H1 (cell line): ENCODE data around the gene VAV2. TPM values are rescaled to one million over a fixed set of nuclear protein-coding genes. Genes with fewer than 3 reads are reported as not detected.

Experiments
- CTCF ChIA-PET: fragments of 300-600 bp; sonication (Branson Sonifier 250); formaldehyde crosslinking; loops from one replicate; lab custom pipeline; 2021; ENCODE audit not compliant: partially characterized antibody; lab: Charles Lee
- POLR2A ChIA-PET: fragments of 300-600 bp; sonication (Branson Sonifier 250); formaldehyde crosslinking; loops from one replicate; lab custom pipeline; 2021; ENCODE audit warnings: inconsistent platforms; ENCODE audit not compliant: partially characterized antibody; lab: Charles Lee
- DNase-seq, 2 experiments: peaks; one replicate each; pipeline versions ENCODE4 v3.0.0 to v3.0.0-alpha.2; 2010 to 2022; ENCODE audit warnings: low spot score in 2 of 2, low read depth in 1 of 2, mixed read lengths in 1 of 2
- FAIRE-seq: peaks from 2 replicates; lab custom pipeline; 2011; peaks lifted over from hg19 to GRCh38; lab: Jason Lieb, UNC
- H2AFZ ChIP-seq: 2 replicates; pipeline ENCODE4 v1.8.1; 2012; ENCODE audit warnings: low read length, inconsistent platforms
- H2AK5ac ChIP-seq: 2 replicates; pipeline ENCODE4 v1.6.1; 2013; ENCODE audit warnings: low read depth, low read length
- H2BK120ac ChIP-seq: replicated peaks from 2 replicates; pipeline ENCODE3; 2013; ENCODE audit warnings: low read depth, low read length, inconsistent platforms
- H2BK12ac ChIP-seq: 2 replicates; pipeline ENCODE4 v1.6.1; 2013; ENCODE audit warnings: low read depth, low read length
- H2BK15ac ChIP-seq: 2 replicates; pipeline ENCODE4 v1.6.1; 2013; ENCODE audit warnings: low read length
- H2BK20ac ChIP-seq: 2 replicates; pipeline ENCODE4 v1.6.1; 2013; ENCODE audit warnings: low read length
- H2BK5ac ChIP-seq: 2 replicates; pipeline ENCODE4 v1.6.1; 2013; ENCODE audit warnings: low read depth, low read length
- H3K14ac ChIP-seq: 2 replicates; pipeline ENCODE4 v1.6.1; 2013; ENCODE audit warnings: inconsistent platforms; ENCODE audit not compliant: insufficient read length
- H3K18ac ChIP-seq: 2 replicates; pipeline ENCODE4 v1.6.1; 2013; ENCODE audit warnings: low read length; ENCODE audit errors: extremely low read depth
- H3K23ac ChIP-seq: 2 replicates; pipeline ENCODE4 v1.6.1; 2013; ENCODE audit warnings: inconsistent platforms; ENCODE audit not compliant: insufficient read length
- H3K23me2 ChIP-seq: 2 replicates; pipeline ENCODE4 v1.6.1; 2013; ENCODE audit warnings: low read depth, low read length
- H3K27ac ChIP-seq: 2 replicates; pipeline ENCODE4 v1.6.1; 2011; ENCODE audit warnings: low read depth, low read length, inconsistent platforms
- H3K27me3 ChIP-seq, 4 experiments: replicated peaks in 1 of 4; 1 replicate in 1 of 4; 2 replicates in 3 of 4; pipeline versions ENCODE4 v1.6.1 to v1.8.1; 2011 to 2013; ENCODE audit warnings: low read length in 3 of 4, mild to moderate bottlenecking in 3 of 4, inconsistent platforms in 2 of 4, mixed read lengths in 2 of 4, moderate library complexity in 1 of 4; ENCODE audit not compliant: control insufficient read depth in 3 of 4, insufficient read depth in 3 of 4; ENCODE audit errors: extremely low read depth in 1 of 4
- H3K36me3 ChIP-seq, 4 experiments: 2 replicates each; pipeline versions ENCODE4 v1.6.1 to v1.8.1; 2011 to 2013; ENCODE audit warnings: mild to moderate bottlenecking in 4 of 4, low read length in 3 of 4, moderate library complexity in 2 of 4, control low read depth in 1 of 4, inconsistent platforms in 1 of 4; ENCODE audit not compliant: insufficient read depth in 4 of 4, control insufficient read depth in 2 of 4
- H3K4ac ChIP-seq: replicated peaks from 2 replicates; pipeline ENCODE3; 2013; ENCODE audit warnings: low read length, low read depth, mixed read lengths, inconsistent platforms; ENCODE audit not compliant: insufficient read length
- H3K4me1 ChIP-seq, 4 experiments: replicated peaks in 1 of 4; 1 replicate in 1 of 4; 2 replicates in 3 of 4; pipeline versions ENCODE4 v1.6.1 to v1.8.1; 2011 to 2013; ENCODE audit warnings: low read length in 3 of 4, inconsistent platforms in 2 of 4, mixed read lengths in 1 of 4; ENCODE audit not compliant: insufficient read depth in 4 of 4, control insufficient read depth in 3 of 4
- H3K4me2 ChIP-seq, 2 experiments: 2 replicates each; pipeline versions ENCODE4 v1.6.1 to v1.8.1; 2011 to 2013; ENCODE audit warnings: low read depth in 2 of 2, low read length in 2 of 2, control low read depth in 1 of 2, inconsistent platforms in 1 of 2, mild to moderate bottlenecking in 1 of 2; ENCODE audit not compliant: insufficient read depth in 1 of 2
- H3K4me3 ChIP-seq, 4 experiments: fragments of 200-600, 300-600 bp in 1 of 4; sonication (generic), shearing (Covaris generic), sonication (Bioruptor Twin) in 1 of 4; 2 replicates each; pipeline versions ENCODE4 v1.5.1 to v1.8.1; 2011 to 2016; ENCODE audit warnings: low read length in 4 of 4, low read depth in 3 of 4, control low read depth in 2 of 4, inconsistent platforms in 2 of 4, mild to moderate bottlenecking in 2 of 4, mixed read lengths in 1 of 4, moderate library complexity in 1 of 4; ENCODE audit not compliant: insufficient read depth in 2 of 4; ENCODE audit errors: extremely low read depth in 1 of 4
- H3K56ac ChIP-seq: replicated peaks from 2 replicates; pipeline ENCODE3; 2013; ENCODE audit warnings: low read depth, mild to moderate bottlenecking, mixed read lengths, low read length, inconsistent platforms; ENCODE audit not compliant: insufficient read length
- H3K79me1 ChIP-seq: 2 replicates; pipeline ENCODE4 v1.6.1; 2013; ENCODE audit warnings: low read depth, low read length, control low read depth
- H3K79me2 ChIP-seq, 2 experiments: 2 replicates each; pipeline versions ENCODE4 v1.6.1 to v1.8.1; 2012 to 2013; ENCODE audit warnings: low read length in 2 of 2, mild to moderate bottlenecking in 2 of 2, inconsistent platforms in 1 of 2; ENCODE audit not compliant: insufficient read depth in 2 of 2, control insufficient read depth in 1 of 2
- H3K9ac ChIP-seq, 4 experiments: replicated peaks in 1 of 4; 1 replicate in 1 of 4; 2 replicates in 3 of 4; pipeline versions ENCODE4 v1.6.1 to v1.8.1; 2011 to 2013; ENCODE audit warnings: low read depth in 3 of 4, low read length in 3 of 4, control low read depth in 2 of 4, mild to moderate bottlenecking in 2 of 4, moderate library complexity in 2 of 4, inconsistent platforms in 1 of 4; ENCODE audit errors: extremely low read depth in 1 of 4
- H3K9me3 ChIP-seq, 2 experiments: 2 replicates each; pipeline versions ENCODE4 v1.6.1 to v1.8.1; 2012 to 2013; ENCODE audit warnings: mild to moderate bottlenecking in 2 of 2, moderate library complexity in 2 of 2, control low read depth in 1 of 2, inconsistent platforms in 1 of 2, low read depth in 1 of 2, low read length in 1 of 2, mixed read lengths in 1 of 2; ENCODE audit not compliant: insufficient read depth in 2 of 2
- H4K20me1 ChIP-seq, 2 experiments: replicated peaks in 1 of 2; 2 replicates each; pipeline versions ENCODE3 to v1.8.1; 2011 to 2013; ENCODE audit warnings: inconsistent platforms in 2 of 2, low read length in 2 of 2, mild to moderate bottlenecking in 1 of 2; ENCODE audit not compliant: insufficient read depth in 2 of 2, control insufficient read depth in 1 of 2
- H4K5ac ChIP-seq: 2 replicates; pipeline ENCODE4 v1.6.1; 2013; ENCODE audit warnings: low read length, low read depth, mixed read lengths, inconsistent platforms; ENCODE audit not compliant: insufficient read length
- H4K8ac ChIP-seq: 2 replicates; pipeline ENCODE4 v1.8.0; 2013; ENCODE audit warnings: mild to moderate bottlenecking, moderate library complexity, low read length, inconsistent platforms; ENCODE audit not compliant: insufficient read depth; ENCODE audit errors: extremely low read depth
- H4K91ac ChIP-seq: replicated peaks from 2 replicates; pipeline ENCODE3; 2013; ENCODE audit warnings: low read length, mixed read lengths, inconsistent platforms; ENCODE audit not compliant: insufficient read length
- CTCF ChIP-seq, 3 experiments: IDR thresholded peaks; 1 replicate in 2 of 3; 2 replicates in 1 of 3; pipeline versions ENCODE4 v1.5.1 to v1.6.1; 2011; ENCODE audit warnings: low read length in 3 of 3, mild to moderate bottlenecking in 3 of 3, inconsistent platforms in 2 of 3, low read depth in 1 of 3, moderate library complexity in 1 of 3; ENCODE audit not compliant: insufficient read depth in 1 of 3; ENCODE audit errors: control extremely low read depth in 1 of 3
- GABPA ChIP-seq: IDR thresholded peaks from 2 replicates; pipeline ENCODE4 v1.6.1; 2011; ENCODE audit warnings: mild to moderate bottlenecking, low read length, moderate library complexity, borderline replicate concordance; ENCODE audit not compliant: insufficient read depth
- MAX ChIP-seq: IDR thresholded peaks from 2 replicates; pipeline ENCODE4 v1.6.1; 2012; ENCODE audit warnings: inconsistent platforms
- RAD21 ChIP-seq, 2 experiments: IDR thresholded peaks in 1 of 2; conservative IDR thresholded peaks in 1 of 2; 2 replicates each; pipeline ENCODE4 v1.6.1; 2011; ENCODE audit warnings: low read depth in 2 of 2, low read length in 2 of 2, improper control_type of control experiment in 1 of 2, inconsistent platforms in 1 of 2, mild to moderate bottlenecking in 1 of 2, moderate library complexity in 1 of 2
- SIN3A ChIP-seq, 2 experiments: IDR thresholded peaks in 1 of 2; conservative IDR thresholded peaks in 1 of 2; 2 replicates each; pipeline ENCODE4 v1.6.1; 2011 to 2012; ENCODE audit warnings: low read length in 2 of 2, improper control_type of control experiment in 1 of 2, low read depth in 1 of 2, mild to moderate bottlenecking in 1 of 2
- SP4 ChIP-seq: IDR thresholded peaks from 2 replicates; pipeline ENCODE4 v1.6.1; 2012; ENCODE audit warnings: low read length, inconsistent platforms
- WGBS, 2 experiments: shearing (Covaris generic) in 1 of 2; methylation state at CpG; one replicate each; pipeline versions ENCODE4 v1.1.6 to v1.1.7; 2013 to 2015; ENCODE audit warnings: low lambda C conversion rate in 2 of 2, mixed read lengths in 2 of 2, inconsistent platforms in 1 of 2, low coverage in 1 of 2, missing lambda C conversion rate in 1 of 2; ENCODE audit not compliant: insufficient replicate concordance in 2 of 2, insufficient coverage in 1 of 2, insufficient read length in 1 of 2; ENCODE audit errors: extremely low coverage in 1 of 2, missing lambda C conversion rate in 1 of 2; 5-methylcytosine and 5-hydroxymethylcytosine counted together
- polyA plus RNA-seq, 7 experiments: library from polyadenylated mRNA; depleted of rRNA in 3 of 7; stranded (reverse) in 5 of 7; unstranded in 2 of 7; fragments of >200 nt in 5 of 7; fragments of 200-250 nt in 2 of 7; gene quantifications; 1 replicate in 5 of 7; 2 replicates in 1 of 7; 4 replicates in 1 of 7; pipeline versions ENCODE4 v1.2.1 to v1.2.3, GENCODE V29; 2011 to 2013; ENCODE audit warnings: missing spikeins in 2 of 7, mixed read lengths in 2 of 7
- total RNA-seq: library from RNA; stranded (reverse); fragmentation: NEBNext Ultra II Directional; extraction: Animal tissue kit (Norgen Biotek cat#: 25700); gene quantifications from 2 replicates; pipeline ENCODE4 v1.2.1, GENCODE V29; 2021

The VAV2 gene
- total and polyA plus RNA-seq, 2 of the 8 experiments (the other 6 are each of a cell fraction or from before 2014, with no cell fraction given) = 13.6 to 37.6 TPM

GRCh38 chr9:133994353-133995011 lies 2.4 kb upstream of the VAV2 start:
- Histone ChIP-seq H3K79me1 (peaks cover 7% of the 10 kb centered on the region; the same call in 1 of the 2 replicates), H2AFZ (no peak overlapping the region), H3K4me3 (no peak overlapping the region), H3K4me2 (peak overlapping the region in 1 of 2 experiments; percentile 97; a peak in 1 of 4 replicates), H3K18ac (no peak overlapping the region), H3K23ac (no peak overlapping the region), H3K23me2 (peaks cover 15% of the 10 kb centered on the region; the same call in 1 of the 2 replicates), H3K14ac (no peak overlapping the region), H4K8ac (no peak overlapping the region; the same call in 1 of the 2 replicates), H3K9me3 (no peaks in the 10 kb centered on the region), H3K27ac (no peak overlapping the region), H3K79me2 (peaks cover 9 to 19% of the 10 kb centered on the region in 2 experiments; a peak in 3 of 4 replicates), H3K56ac (no peak overlapping the region), H3K9ac (no peak overlapping the region), H2BK5ac (no peak overlapping the region), H4K91ac (no peak overlapping the region), H2BK12ac (no peak overlapping the region), H2BK15ac (no peak overlapping the region), H2AK5ac (no peak overlapping the region), H2BK20ac (no peak overlapping the region), H3K4me1 (peaks cover 0 to 20% (median 11%) of the 10 kb centered on the region in 4 experiments; a peak in 5 of 7 replicates), H2BK120ac (no peak overlapping the region), H3K36me3 (no peaks in the 10 kb centered on the region), H3K4ac (no peak overlapping the region), H4K5ac (no peak overlapping the region), H3K27me3 (no peaks in the 10 kb centered on the region), H4K20me1 (peaks cover 10 to 16% of the 10 kb centered on the region in 2 experiments)
- ChIA-PET POLR2A (interaction anchor here (0.6 to 1.3 kb wide), 5 partner anchors 12 to 303 kb away, joined by 3 read pairs; no protein-coding TSS in a partner anchor), CTCF (interaction anchor here (0.5 to 5.5 kb wide), 68 partner anchors 9 to 836 kb away, joined by 3 to 75 read pairs (median 6); partner anchors contain the start of gene SARDH)
- peak in 2 of 3 experiments; percentile 96 to 98; a peak in 3 of 4 replicates for TF ChIP-seq CTCF (IDR thresholded peaks at IDR 0.05; ENCODE audit: control extremely low read depth in 1 of 3, insufficient read depth in 1 of 3, low read depth in 1 of 3, low read length in 3 of 3)
- peak in 1 of 2 experiments; percentile 67; a peak in 1 of 4 replicates for TF ChIP-seq SIN3A (conservative IDR thresholded peaks at IDR 0.05 in 1 of 2, IDR thresholded peaks at IDR 0.05 in 1 of 2; ENCODE audit: low read depth in 1 of 2, low read length in 2 of 2)
- TF ChIP-seq RAD21 (IDR thresholded peaks at IDR 0.05 in 1 of 2, conservative IDR thresholded peaks at IDR 0.05 in 1 of 2; ENCODE audit: low read depth in 2 of 2, low read length in 2 of 2) = peak; percentile 99
- no peak for TF ChIP-seq SP4
- TF ChIP-seq MAX = peak; percentile 56
- peak; percentile 54; the same call in 1 of the 2 replicates for TF ChIP-seq GABPA
- WGBS, 2 experiments = 23% methylated on average over 10 of the region's 11 CpGs; no CpG with 5 or more reads in 1 of the 2 experiments
- FAIRE-seq = no peak
- DNase-seq = peak; percentile 65 to 96
